H9 (cell line): ENCODE results near the gene GFI1. TPM values are rescaled to one million over a fixed set of nuclear protein-coding genes. Genes with fewer than 3 reads are reported as not detected.

Source experiments
- DNase-seq: peaks from one replicate; pipeline ENCODE4 v3.0.0-alpha.2; 2017
- H2AFZ ChIP-seq: one replicate; pipeline ENCODE4 v1.6.1; 2013; ENCODE audit warnings: mild to moderate bottlenecking, low read length, control low read depth, moderate library complexity
- H2AK5ac ChIP-seq: 2 replicates; pipeline ENCODE4 v1.6.1; 2013; ENCODE audit warnings: low read length, control low read depth, mixed read lengths; ENCODE audit not compliant: insufficient read length
- H2BK120ac ChIP-seq: one replicate; pipeline ENCODE4 v1.6.1; 2013; ENCODE audit warnings: low read depth, mild to moderate bottlenecking, low read length, control low read depth, inconsistent platforms; ENCODE audit not compliant: poor library complexity, severe bottlenecking
- H2BK12ac ChIP-seq: 2 replicates; pipeline ENCODE4 v1.6.1; 2013; ENCODE audit warnings: low read length, control low read depth, mixed read lengths, low read depth; ENCODE audit not compliant: insufficient read length
- H2BK15ac ChIP-seq: 2 replicates; pipeline ENCODE4 v1.6.1; 2013; ENCODE audit warnings: low read depth, low read length, control low read depth
- H2BK20ac ChIP-seq: one replicate; pipeline ENCODE4 v1.6.1; 2013; ENCODE audit warnings: low read depth, mild to moderate bottlenecking, low read length, control low read depth, inconsistent platforms; ENCODE audit not compliant: poor library complexity, severe bottlenecking
- H2BK5ac ChIP-seq: 2 replicates; pipeline ENCODE4 v1.6.1; 2013; ENCODE audit warnings: low read length, control low read depth, mixed read lengths; ENCODE audit not compliant: insufficient read length
- H3K14ac ChIP-seq: 2 replicates; pipeline ENCODE4 v1.6.1; 2013; ENCODE audit warnings: low read length, control low read depth; ENCODE audit not compliant: insufficient read depth
- H3K18ac ChIP-seq: 2 replicates; pipeline ENCODE4 v1.6.1; 2013; ENCODE audit warnings: low read depth, mild to moderate bottlenecking, mixed read lengths, low read length, control low read depth; ENCODE audit not compliant: insufficient read length
- H3K23ac ChIP-seq: 2 replicates; pipeline ENCODE4 v1.6.1; 2013; ENCODE audit warnings: low read length, control low read depth, mixed read lengths, low read depth; ENCODE audit not compliant: insufficient read length
- H3K23me2 ChIP-seq: 2 replicates; pipeline ENCODE4 v1.6.1; 2013; ENCODE audit warnings: low read depth, mild to moderate bottlenecking, mixed read lengths, low read length, control low read depth; ENCODE audit not compliant: insufficient read length, poor library complexity, severe bottlenecking
- H3K27ac ChIP-seq: 2 replicates; pipeline ENCODE4 v1.5.1; 2013; ENCODE audit warnings: low read length, control low read depth, mixed read lengths, low read depth; ENCODE audit not compliant: insufficient read length
- H3K27me3 ChIP-seq: 2 replicates; pipeline ENCODE4 v1.6.1; 2013; ENCODE audit warnings: low read length, control low read depth, inconsistent platforms; ENCODE audit not compliant: insufficient read depth
- H3K4ac ChIP-seq: 2 replicates; pipeline ENCODE4 v1.6.1; 2013; ENCODE audit warnings: low read depth, mild to moderate bottlenecking, control low read depth, inconsistent platforms, low read length, moderate library complexity
- H3K4me1 ChIP-seq: 2 replicates; pipeline ENCODE4 v1.6.1; 2013; ENCODE audit warnings: low read length, control low read depth, inconsistent platforms; ENCODE audit not compliant: insufficient read depth
- H3K4me2 ChIP-seq: 2 replicates; pipeline ENCODE4 v1.6.1; 2013; ENCODE audit warnings: low read length, control low read depth, mixed read lengths; ENCODE audit not compliant: insufficient read length, insufficient read depth
- H3K56ac ChIP-seq: 2 replicates; pipeline ENCODE4 v1.6.1; 2013; ENCODE audit warnings: low read depth, mild to moderate bottlenecking, mixed read lengths, low read length, control low read depth; ENCODE audit not compliant: insufficient read length
- H3K79me1 ChIP-seq: 2 replicates; pipeline ENCODE4 v1.6.1; 2013; ENCODE audit warnings: low read depth, mild to moderate bottlenecking, moderate library complexity, low read length, control low read depth, inconsistent platforms; ENCODE audit not compliant: insufficient read depth, poor library complexity, severe bottlenecking
- H3K79me2 ChIP-seq: 2 replicates; pipeline ENCODE4 v1.6.1; 2013; ENCODE audit warnings: low read length, control low read depth, inconsistent platforms; ENCODE audit not compliant: insufficient read depth
- H3K9ac ChIP-seq: 2 replicates; pipeline ENCODE4 v1.6.1; 2013; ENCODE audit warnings: low read length, control low read depth, mixed read lengths; ENCODE audit not compliant: insufficient read length; ENCODE audit errors: extremely low read depth
- H3K9me3 ChIP-seq: one replicate; pipeline ENCODE4 v1.6.1; 2013; ENCODE audit warnings: low read depth, low read length, inconsistent platforms; ENCODE audit not compliant: control insufficient read depth
- H3T11ph ChIP-seq: one replicate; pipeline ENCODE4 v1.6.1; 2013; ENCODE audit warnings: mild to moderate bottlenecking, low read length, control low read depth, inconsistent platforms
- H4K20me1 ChIP-seq: one replicate; pipeline ENCODE4 v1.6.1; 2013; ENCODE audit not compliant: control insufficient read depth, insufficient read length, insufficient read depth
- H4K5ac ChIP-seq: 2 replicates; pipeline ENCODE4 v1.6.1; 2013; ENCODE audit warnings: low read depth, mild to moderate bottlenecking, mixed read lengths, low read length, control low read depth; ENCODE audit not compliant: insufficient read length
- H4K8ac ChIP-seq: replicated peaks from 2 replicates; pipeline ENCODE4 v1.6.1; 2013; ENCODE audit warnings: low read length, control low read depth, mixed read lengths, low read depth; ENCODE audit not compliant: insufficient read length
- H4K91ac ChIP-seq: 2 replicates; pipeline ENCODE4 v1.6.1; 2013; ENCODE audit warnings: low read depth, mild to moderate bottlenecking, moderate library complexity, mixed read lengths, low read length, control low read depth; ENCODE audit not compliant: insufficient read length
- H3K27ac Mint-ChIP-seq, 3 experiments: 2 replicates in 2 of 3; 3 replicates in 1 of 3; pipeline ENCODE4 v1.8.0; 2020 to 2021; ENCODE audit warnings: mixed read lengths in 3 of 3, mild to moderate bottlenecking in 1 of 3, moderate library complexity in 1 of 3
- H3K27me3 Mint-ChIP-seq: 2 replicates; pipeline ENCODE4 v1.8.0; 2021; ENCODE audit warnings: low read depth, mild to moderate bottlenecking, moderate library complexity, mixed read lengths
- H3K36me3 Mint-ChIP-seq, 3 experiments: 2 replicates in 2 of 3; 3 replicates in 1 of 3; pipeline ENCODE4 v1.8.0; 2020 to 2021; ENCODE audit warnings: low read depth in 3 of 3, mixed read lengths in 3 of 3; ENCODE audit not compliant: insufficient read depth in 1 of 3
- H3K4me1 Mint-ChIP-seq, 2 experiments: 2 replicates each; pipeline ENCODE4 v1.8.0; 2020; ENCODE audit warnings: mixed read lengths in 2 of 2
- H3K4me3 Mint-ChIP-seq, 2 experiments: 2 replicates in 1 of 2; 3 replicates in 1 of 2; pipeline ENCODE4 v1.8.0; 2020 to 2021; ENCODE audit warnings: mild to moderate bottlenecking in 2 of 2, mixed read lengths in 2 of 2, moderate library complexity in 1 of 2
- H3K9me3 Mint-ChIP-seq, 2 experiments: 2 replicates in 1 of 2; 3 replicates in 1 of 2; pipeline ENCODE4 v1.8.0; 2020; ENCODE audit warnings: mild to moderate bottlenecking in 2 of 2, mixed read lengths in 2 of 2, moderate library complexity in 1 of 2
- CTCF ChIP-seq: fragments of 200-600 bp; sonication (generic); conservative IDR thresholded peaks from 3 replicates; pipeline ENCODE4 v1.8.0; 2021; ENCODE audit warnings: antibody characterized with exemption, mild to moderate bottlenecking
- WGBS: extraction: QIAGEN DNeasy Blood & Tissue Kit; methylation state at CpG from one replicate; pipeline ENCODE4 v1.1.7; 2013; ENCODE audit warnings: missing lambda C conversion rate, low lambda C conversion rate, mixed read lengths; ENCODE audit not compliant: insufficient read length; ENCODE audit errors: extremely low coverage; 5-methylcytosine and 5-hydroxymethylcytosine counted together
- total RNA-seq: library from RNA; stranded (reverse); gene quantifications from 2 replicates; pipeline ENCODE4 v1.2.1, GENCODE V29; 2021

Gene GFI1
- total RNA-seq, 1 experiment from 2014 or later: 0.11 TPM

- H3K27me3 Mint-ChIP-seq: peaks cover 98% of the 10 kb centered on the region
- no peak overlapping the region for H2BK12ac ChIP-seq
- no peak overlapping the region for H3K18ac ChIP-seq
- no peak overlapping the region for H3K9ac ChIP-seq
- no peak overlapping the region for H2BK20ac ChIP-seq
- peaks cover 0 to 4% (median 0%) of the 10 kb centered on the region in 3 experiments; a peak in 2 of 7 replicates for H3K36me3 Mint-ChIP-seq
- H3K4ac ChIP-seq: no peak overlapping the region
- H3K27ac ChIP-seq: no peak overlapping the region
- peak; percentile 28; the same call in 2 of the 3 replicates for TF ChIP-seq CTCF
- H4K20me1 ChIP-seq: no peaks in the 10 kb centered on the region
- peaks cover 34 to 44% of the 10 kb centered on the region in 2 experiments for H3K4me1 Mint-ChIP-seq
- no peak overlapping the region for H2AK5ac ChIP-seq
- WGBS: no CpG with 5 or more reads among the region's 65 CpGs
- no peak overlapping the region for H3K23ac ChIP-seq
- no peaks in the 10 kb centered on the region for H3K79me1 ChIP-seq
- H3K14ac ChIP-seq: no peak overlapping the region
- no peak overlapping the region for H3K56ac ChIP-seq
- H2BK5ac ChIP-seq: no peak overlapping the region
- H3K4me1 ChIP-seq: no peaks in the 10 kb centered on the region
- H3K4me3 Mint-ChIP-seq: peak overlapping the region; percentile 51 to 83
- H4K8ac ChIP-seq: no peak overlapping the region
- H4K91ac ChIP-seq: no peak overlapping the region
- no peak overlapping the region for H2BK15ac ChIP-seq
- H4K5ac ChIP-seq: no peak overlapping the region
- peak; percentile 63 for DNase-seq
- peak overlapping the region; percentile 74 for H3K4me2 ChIP-seq
- H3T11ph ChIP-seq: no peak overlapping the region
- H2BK120ac ChIP-seq: no peak overlapping the region
- no peaks in the 10 kb centered on the region for H3K79me2 ChIP-seq
- no peaks in the 10 kb centered on the region for H3K9me3 ChIP-seq
- peaks cover 43% of the 10 kb centered on the region for H3K23me2 ChIP-seq
- no peak overlapping the region for H2AFZ ChIP-seq
- peaks cover 3 to 7% of the 10 kb centered on the region in 2 experiments; a peak in 4 of 5 replicates for H3K9me3 Mint-ChIP-seq
- peaks cover 82% of the 10 kb centered on the region for H3K27me3 ChIP-seq
- H3K27ac Mint-ChIP-seq: no peak overlapping the region
These were observed 2.0 kb downstream of the GFI1 start for GRCh38 chr1:92484472-92485380.
